GM19463 (cell line): ENCODE measurements around the gene ZIM2.
"Not testable (repeated sequence)": the region's sequence is repeated elsewhere in the genome, so short reads cannot be mapped to it uniquely, and the experiment has no call there.

Source experiments
- ATAC-seq: cut with Tn5 transposase; IDR thresholded peaks from one replicate; pipeline ENCODE4 v1.9.1; 2021; ENCODE audit warnings: mild to moderate bottlenecking, moderate library complexity; ENCODE audit not compliant: unreplicated experiment

Gene ZIM2

DNA sequence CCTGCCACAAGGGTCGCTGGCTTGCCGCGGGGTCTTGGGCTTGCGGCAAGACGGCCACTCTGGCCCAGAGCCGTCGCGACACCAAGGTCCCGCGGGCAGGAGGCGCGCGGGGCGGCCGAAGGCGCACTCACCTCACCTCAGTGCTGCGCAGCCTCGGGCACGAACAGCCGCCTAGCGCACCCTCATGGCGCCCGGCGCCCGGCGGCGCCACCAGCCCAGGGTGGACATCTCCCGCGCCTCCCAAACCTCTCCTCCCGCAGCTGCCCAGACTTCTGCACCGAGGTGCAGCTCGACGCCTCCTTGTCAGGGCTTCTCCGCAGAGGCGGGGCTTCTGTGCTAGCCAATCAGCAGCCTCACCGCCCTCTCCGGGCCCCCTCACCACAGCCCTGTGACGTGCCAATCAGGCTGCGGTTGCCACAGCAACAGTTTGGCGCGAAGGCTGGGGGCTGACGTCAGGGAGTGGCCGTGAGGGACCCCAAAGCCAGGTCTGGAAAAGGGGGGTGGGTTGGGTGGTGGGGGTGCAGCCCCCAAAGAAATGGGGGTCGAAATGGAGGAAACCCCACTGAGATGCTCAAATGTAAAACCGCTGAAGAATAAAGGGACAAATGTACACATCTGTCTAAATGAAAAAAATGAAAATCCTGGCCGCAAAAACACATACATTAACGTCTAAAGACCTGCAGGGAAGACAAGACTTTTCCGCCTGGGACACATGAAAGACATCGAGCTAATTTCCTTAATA is at the start of gene ZIM2, which contains the start of gene PEG3:
TSS of gene ZIM2 (minus strand) at position 276 of the 742 bp plus-strand sequence. CDS start 16,449 bp downstream, outside the sequence.
TSS of gene PEG3 (minus strand) at position 276 of the 742 bp plus-strand sequence. CDS start 16,071 bp downstream, outside the sequence.
- ATAC-seq, result no peak

DNA sequence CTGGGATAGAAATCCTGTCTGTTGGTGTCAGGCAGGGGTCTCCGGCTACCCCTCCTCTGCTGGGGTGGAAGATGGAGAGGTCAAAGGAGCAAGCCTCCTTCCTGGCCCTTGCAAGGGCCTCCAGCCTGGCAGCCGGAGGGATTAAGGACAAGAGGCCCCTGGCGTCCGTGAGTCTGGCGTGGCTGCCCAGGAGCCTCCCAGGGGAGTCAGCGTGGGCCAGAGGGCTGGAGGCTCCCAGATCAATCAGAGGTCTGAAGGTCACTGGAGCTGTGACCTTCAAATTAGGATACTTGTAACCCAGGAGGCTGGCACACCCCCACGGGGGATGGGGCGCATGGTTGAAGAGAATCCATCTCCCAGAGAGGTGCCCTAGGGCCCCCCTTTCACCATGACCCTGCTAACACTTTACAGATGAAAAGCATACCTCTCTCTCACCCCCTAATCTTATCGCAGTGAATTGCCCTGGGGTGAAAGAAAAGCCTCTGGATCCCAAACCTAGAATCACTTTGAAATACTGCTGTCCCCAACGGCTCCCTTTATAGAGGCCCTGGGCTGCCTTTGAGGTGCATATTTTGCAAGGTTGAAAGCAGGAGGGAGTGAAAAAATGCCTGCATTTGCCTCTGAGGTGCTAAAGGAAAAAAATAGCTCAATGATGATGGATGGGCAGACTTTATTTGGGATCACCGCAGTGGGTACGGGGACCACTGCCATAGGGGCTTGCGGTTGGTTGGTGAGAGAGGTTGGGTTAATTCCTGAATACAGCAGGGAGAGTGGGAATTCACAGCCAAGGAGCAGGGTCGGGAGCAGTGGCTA is 44.9 kb upstream of the ZIM2 start:
- no peak for ATAC-seq

DNA sequence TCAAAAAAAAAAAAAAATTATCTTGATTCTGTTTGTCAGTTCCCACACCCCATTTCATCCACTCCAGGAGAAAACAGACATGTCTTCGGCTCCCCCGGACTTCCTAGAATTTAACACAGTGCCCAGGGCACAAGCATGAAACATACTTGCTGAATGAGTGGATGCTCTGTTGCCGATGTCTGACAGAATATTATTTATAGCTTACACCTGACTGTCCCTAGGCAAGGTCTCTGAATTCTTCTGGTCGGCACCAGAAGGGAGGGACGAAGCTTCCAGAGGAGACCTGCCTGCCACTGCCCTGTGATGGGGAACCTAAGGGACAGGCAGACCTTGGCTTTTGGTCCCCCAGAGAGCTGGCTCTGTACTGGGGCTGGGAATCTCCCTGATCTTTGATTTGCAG is 43.9 kb upstream of the ZIM2 start:
- ATAC-seq, result no peak

DNA sequence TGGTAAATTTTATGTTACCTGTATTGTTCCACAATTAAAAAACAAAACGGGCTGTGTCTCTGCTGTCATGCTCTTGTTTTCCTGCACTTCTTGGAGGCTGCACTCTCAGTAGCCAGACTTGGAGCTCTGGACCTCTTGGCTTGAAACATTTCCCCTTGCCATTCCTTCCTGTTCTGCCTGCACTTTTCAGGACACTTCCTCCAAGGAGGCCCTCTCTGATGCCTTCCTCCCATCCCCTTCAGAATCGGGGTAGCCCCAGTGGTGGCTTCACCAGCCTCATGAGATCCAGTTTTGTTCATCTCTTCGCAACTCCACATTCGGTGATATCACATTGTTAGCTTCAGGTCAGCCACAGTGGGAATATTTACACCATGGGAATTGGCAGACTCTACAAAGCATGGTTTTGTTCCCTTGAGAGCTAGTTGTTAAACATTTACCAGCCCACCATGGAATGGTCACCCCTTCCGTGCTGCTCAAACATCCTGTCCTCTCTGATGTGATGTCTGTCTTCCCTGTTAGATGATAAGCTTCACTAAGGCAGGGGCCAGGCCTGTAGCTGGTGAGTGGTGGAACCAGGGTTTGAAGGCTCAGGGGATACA is 40.2 kb upstream of the ZIM2 start:
- ATAC-seq, result no peak

DNA sequence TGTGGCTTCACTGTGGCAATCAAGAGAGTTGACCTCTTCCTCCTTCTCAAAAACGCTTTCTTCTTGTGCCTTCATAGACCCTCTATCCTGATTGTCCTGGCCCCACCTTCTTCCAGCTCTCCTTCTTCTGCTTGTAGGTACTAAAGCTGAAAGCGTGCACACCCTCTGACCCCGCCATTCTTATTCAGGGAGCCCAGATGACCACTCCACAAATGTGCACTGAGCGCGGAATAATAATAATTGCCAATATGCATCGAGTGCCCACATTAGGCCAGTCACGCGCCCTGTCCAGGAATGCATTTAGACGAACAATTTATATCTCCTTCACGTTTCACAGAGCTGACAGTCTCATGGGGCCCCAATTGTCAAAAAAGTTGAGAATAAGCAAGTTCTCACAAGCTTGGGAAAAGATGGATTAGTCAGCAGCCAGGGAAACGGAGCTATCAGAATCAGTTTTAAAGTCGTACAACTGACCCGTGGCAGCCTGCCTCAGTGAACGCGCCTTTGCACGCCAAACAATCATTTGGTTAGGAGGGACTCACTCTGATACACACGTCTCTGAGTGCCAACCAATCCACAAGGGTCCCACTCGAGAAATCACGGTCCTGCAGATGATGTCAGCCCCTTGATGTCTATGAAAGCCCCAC is 36.7 kb upstream of the ZIM2 start:
- no peak for ATAC-seq

DNA sequence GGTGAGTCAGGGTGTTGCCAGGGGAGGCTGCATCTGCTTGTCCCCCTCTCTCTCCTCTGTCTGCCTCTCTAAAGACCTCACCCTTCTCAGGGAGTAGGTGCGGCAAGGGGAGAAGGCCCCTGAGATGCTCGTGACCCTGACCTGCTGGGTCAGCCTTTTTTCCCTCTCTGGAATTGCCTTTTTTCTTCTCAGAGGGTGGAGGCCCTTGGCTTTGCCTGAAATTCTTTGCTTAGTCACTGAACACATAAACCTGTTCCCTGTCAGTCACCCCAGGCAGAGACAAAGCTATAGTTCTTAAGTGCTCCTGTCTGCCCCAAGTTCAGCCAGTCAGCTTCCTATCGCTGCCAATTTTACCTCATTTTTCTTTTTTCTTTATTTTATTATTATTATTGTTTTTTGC is 35.2 kb upstream of the ZIM2 start:
- no peak for ATAC-seq

DNA sequence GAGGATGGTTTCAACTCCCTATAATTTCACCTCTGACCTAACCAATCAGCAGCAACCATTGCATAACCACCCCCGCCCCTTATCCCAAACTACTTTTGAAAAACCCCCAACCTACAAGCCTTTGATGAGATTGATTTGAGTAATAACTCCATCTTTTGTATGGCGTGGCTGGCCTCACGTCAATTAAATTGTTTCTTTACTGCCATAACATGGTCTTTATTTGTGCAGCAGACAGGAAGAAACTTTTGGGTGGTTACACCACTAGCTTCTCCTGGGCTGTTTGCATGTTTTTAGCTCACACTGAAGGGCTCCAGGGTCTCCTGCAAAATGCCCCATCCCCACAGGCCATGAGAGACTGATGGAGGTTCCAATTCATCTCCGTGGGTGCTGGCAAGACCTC is 34.0 kb upstream of the ZIM2 start:
- ATAC-seq, result no peak

DNA sequence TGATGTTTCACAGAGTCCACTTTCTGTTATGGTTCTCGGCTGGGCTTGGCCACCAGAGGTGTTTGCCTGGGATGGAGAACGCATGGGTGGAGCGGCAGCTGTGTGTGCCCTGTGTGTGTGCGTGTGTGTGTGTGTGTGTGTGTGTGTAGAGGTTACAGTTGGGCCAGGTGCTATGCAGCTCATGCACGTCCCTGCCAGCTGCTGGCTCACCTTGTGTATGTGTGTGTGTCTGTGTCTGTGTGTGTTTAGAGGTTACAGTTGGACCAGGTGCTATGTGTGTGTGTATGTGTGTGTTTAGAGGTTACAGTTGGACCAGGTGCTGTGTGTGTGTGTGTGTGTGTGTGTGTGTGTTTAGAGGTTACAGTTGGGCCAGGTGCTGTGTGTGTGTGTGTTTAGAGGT is 33.0 kb upstream of the ZIM2 start:
- ATAC-seq, result no peak

DNA sequence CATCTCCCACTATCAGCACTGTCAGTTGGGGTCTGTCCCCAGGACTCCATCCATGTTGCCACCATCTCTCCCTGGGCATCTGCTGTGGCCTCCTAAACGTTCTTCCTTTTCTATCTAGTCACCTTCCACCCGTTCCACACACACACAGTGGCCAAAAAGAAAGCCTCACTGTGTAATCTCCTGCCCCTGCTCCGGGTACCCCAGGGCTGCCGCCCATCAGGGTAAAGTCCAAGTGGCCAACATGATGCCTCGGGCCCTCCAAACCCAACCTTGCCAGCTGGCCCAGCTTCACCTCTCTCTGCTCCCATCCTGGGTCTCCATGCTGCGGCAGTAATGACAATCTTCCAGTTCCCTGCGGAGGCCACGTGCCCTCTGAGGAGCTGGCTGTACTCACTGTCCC is 29.4 kb upstream of the ZIM2 start:
- ATAC-seq, result no peak

DNA sequence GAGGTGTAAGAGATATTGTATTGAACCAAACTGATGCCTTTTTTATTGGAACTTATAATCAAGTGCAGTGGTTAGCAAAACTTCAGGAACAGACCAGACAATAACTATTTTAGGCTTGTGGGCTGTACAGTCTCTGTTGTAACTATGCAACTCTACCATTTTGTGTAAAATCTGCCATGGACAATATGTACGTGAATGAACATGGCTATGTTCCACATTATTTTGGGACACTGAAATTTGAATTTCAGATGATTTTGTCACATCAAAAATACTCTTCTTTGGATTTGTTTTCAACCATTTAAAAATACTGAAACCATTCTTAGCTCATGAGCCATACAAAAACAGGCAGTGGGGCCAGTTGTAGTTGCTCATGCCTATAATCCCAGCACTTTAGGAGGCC is 27.9 kb upstream of the ZIM2 start:
- ATAC-seq, result no peak

DNA sequence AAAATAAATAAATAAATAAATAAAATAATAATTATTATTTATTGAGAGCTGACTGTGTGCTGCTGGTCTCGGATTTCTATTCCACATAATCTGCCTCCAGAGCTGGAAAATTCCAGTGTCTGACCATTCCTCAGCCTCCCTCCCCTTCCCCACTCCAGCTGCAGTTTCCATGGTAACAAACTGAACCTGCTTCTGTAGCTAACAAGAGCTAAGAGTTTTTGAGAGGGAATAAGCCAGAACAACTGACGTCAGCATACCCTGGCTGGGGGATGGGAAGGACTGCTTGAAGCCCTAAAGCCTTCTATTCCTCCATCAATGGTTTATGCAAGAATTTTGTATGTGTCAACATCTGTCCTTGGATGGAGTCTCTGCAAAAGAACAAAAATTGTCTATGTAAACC is 26.0 kb upstream of the ZIM2 start:
- no peak for ATAC-seq

DNA sequence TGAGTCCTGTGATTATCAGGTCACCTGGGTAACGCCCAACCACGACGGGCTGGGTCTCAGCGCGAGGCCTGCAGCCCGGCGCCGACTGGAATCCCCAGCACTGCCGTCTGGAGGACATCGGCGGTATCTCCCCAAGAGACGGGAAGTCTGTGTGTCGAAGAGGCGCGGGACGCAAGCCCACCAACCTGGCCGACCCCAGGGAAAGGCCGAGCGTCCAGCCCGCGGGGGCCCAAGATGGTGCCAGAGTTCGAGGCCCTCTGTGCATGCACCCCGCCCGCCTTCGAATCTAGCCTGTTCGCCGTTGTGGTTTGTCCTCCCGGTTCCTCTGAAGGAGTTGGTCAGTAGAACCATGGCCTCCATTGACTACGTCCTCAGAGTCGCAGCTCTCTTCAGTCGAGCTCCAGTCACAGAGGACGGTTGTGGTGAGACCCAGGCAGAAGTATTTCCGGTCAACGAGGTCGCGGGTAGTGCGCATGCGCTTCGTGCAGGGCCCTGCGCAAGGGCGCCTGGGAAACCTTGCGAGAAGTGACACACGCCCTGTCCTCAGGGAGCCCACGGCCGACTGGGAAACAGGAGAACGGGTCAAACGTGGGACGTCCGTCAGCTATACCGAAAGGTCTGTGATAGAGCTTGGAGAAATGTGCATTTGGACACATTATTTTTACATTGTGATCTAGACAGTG is 24.1 kb upstream of the ZIM2 start:
- no peak for ATAC-seq

DNA sequence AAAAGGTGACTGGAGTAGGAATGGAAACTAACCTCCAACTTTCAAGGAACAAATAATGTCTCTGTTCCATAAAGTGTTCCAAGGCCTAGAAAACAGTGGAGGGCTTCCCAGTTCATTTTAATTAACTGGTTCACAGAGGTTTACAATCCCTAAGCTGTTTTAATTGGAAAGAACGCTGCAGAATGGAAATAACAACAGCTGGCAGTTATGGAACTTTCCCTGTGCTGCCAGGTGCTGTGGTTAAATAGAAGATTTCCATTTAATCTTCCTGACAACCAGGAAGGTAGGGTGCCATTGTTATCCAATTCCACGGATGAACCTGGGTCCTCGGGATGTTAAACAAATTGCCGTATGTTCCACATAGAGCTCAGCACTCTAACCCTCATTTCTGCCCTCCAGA is 22.2 kb upstream of the ZIM2 start:
- no peak for ATAC-seq

DNA sequence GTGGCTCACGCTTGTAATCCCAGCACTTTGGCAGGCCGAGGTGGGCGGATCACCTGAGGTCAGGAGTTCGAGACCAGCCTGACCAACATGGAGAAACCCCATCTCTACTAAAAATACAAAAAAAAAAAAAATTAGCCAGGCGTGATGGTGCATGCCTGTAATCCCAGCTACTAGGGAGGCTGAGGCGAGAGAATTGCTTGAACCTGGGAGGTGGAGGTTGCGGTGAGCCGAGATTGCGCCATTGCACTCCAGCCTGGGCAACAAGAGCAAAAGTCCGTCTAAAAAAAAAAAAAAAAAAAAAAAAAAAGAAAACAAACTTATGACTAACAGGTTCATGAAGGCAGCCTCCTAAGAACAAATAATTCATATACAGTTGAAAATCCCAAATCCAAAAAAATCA is 19.9 kb upstream of the ZIM2 start:
- not testable (repeated sequence) for ATAC-seq

DNA sequence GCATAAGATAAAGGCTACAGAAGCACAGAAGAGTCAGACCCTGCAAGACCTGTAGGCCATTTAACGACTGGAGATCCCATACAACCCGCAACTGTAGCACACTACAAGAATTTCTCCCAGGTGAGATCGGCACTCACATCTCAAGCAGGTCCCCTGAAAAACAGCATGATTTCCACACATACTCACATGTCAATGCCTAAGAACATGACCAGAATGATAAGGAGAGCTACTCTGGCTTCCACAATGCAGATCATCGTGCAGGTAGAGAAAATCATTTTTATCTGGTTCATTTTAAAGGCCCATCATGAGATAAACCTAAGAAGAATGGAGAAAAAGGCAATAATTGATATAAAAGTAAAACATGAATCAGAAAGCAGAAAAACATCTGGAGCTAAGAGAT is 17.5 kb upstream of the ZIM2 start:
- ATAC-seq, result no peak

DNA sequence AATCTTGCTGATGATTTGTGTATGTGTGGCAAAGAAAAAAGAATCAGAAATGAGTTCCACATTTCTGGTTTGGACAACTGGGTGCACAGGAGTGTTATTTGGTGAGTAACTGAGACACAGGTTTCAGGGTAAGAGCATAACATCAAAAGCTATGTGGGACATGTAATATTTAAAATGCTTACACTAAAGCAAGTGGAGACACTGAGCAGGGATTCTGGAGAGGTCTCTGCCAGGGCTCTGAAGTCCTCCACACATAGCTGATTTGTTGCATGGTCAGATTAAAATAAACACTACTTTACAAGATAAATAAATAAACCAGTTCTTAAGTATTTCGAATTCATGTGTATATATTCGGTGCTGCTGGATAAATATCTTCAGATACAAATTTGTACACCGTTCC is 16.3 kb upstream of the ZIM2 start:
- no peak for ATAC-seq

DNA sequence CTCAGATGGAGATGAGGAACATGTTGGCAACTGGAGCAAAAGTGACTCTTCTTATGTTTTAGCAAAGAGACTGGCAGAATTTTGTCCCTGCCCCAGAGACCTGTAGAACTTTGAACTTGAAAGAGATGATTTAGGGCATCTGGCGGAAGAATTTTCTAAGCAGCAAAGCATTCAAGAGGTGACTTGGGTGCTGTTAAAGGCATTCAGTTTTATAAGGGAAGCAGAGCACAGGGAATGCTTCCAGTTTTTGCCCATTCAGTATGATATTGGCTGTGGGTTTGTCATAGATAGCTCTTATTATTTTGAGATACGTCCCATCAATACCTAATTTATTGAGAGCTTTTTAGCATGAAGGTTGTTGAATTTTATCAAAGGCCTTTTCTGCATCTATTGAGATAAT is 11.8 kb upstream of the ZIM2 start:
- ATAC-seq, result not testable (repeated sequence)

DNA sequence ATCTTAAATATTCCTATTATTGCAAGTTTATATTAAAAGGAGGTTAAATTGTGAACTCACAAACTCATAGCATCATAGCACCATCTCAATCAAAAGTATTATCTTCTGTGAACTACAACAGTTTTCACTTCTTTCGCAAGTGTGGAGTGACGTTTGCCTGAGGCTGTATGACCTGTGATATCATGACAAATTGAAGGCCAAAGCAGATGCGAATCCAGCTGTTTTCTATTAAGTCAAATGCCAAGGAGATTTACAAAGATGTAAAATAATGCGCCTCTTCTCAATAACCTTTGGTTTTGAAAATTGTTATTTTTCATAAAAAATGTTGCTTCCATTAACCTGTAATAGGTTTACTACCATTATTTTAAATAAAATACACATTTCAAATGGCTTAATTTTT is 7.6 kb upstream of the ZIM2 start:
- no peak for ATAC-seq

DNA sequence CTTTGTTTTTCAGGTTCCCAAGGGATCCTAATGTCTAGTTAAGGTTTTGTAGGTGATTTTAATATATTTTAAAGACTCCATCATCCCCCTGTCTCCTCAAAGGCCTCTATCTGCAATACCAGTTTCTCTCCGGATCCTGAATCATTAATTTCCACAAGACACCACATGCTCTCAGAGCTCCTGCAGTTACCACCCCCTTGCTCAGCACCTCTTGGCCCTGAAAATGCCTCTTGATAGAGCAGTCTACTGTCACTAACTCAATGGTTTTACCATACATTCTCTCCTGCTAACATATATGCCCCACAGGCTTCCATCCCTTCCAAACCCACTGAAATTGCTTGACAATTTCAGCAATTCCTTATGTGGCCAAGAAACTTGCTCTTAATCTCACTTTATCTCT is 1.9 kb upstream of the ZIM2 start:
- ATAC-seq, result no peak

DNA sequence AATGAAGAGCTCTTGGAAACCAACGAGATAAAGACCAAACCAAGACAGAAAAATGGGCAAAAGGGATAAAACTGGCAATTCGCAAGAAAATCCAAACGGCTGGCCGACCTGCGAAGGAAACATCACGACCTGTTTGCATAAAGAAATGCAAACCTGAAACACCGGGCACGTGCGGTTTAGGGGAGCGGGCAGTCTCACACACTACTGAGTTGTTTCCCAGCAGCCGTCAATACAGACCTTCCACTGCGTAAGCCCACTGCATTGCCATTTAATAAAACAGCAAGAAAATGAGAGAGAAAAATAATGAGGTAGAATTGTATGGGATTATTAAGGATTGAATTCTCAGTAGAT is 642 bp upstream of the ZIM2 start:
- no peak for ATAC-seq
